Natural killer cell (primary cell): Measurements from ENCODE around the gene ZC3H12C. TPM values are rescaled to one million over a fixed set of nuclear protein-coding genes. Genes with fewer than 3 reads are reported as not detected.
A peak's percentile ranks its signal among the peaks of the same experiment; 100 is the strongest.

Experiments used
- ATAC-seq, 3 donors: fragments of 150-1000 bp in 2 of 3; fragments of 200-7000 bp in 1 of 3; cut with Tn5 transposase; 1 replicate in 1 of 3; 2 replicates in 2 of 3; pipeline ENCODE4 v1.10.0; 2021; ENCODE audit warnings: mild to moderate bottlenecking in 2 of 3, moderate library complexity in 2 of 3
- DNase-seq, 2 donors: peaks; one replicate each; pipeline versions ENCODE4 v3.0.0 to v3.0.0-alpha.2; 2013 to 2021; ENCODE audit warnings: mixed read lengths in 1 of 2
- H3K27ac ChIP-seq: one replicate; pipeline ENCODE4 v1.5.1; 2013; ENCODE audit warnings: mild to moderate bottlenecking, low read length
- H3K27me3 ChIP-seq: one replicate; pipeline ENCODE4 v1.6.1; 2013; ENCODE audit warnings: low read length; ENCODE audit not compliant: control insufficient read depth, insufficient read depth
- H3K36me3 ChIP-seq: one replicate; pipeline ENCODE4 v1.6.1; 2013; ENCODE audit warnings: low read length; ENCODE audit not compliant: control insufficient read depth, insufficient read depth
- H3K4me1 ChIP-seq: one replicate; pipeline ENCODE4 v1.6.1; 2013; ENCODE audit warnings: low read length; ENCODE audit not compliant: control insufficient read depth, insufficient read depth
- H3K4me3 ChIP-seq: one replicate; pipeline ENCODE4 v1.5.1; 2013; ENCODE audit warnings: low read length
- H3K9me3 ChIP-seq: one replicate; pipeline ENCODE4 v1.6.1; 2013; ENCODE audit warnings: low read length; ENCODE audit not compliant: control insufficient read depth, insufficient read depth
- H3K27ac Mint-ChIP-seq, 2 donors: one replicate each; pipeline ENCODE4 v1.8.0; 2022; ENCODE audit warnings: mild to moderate bottlenecking in 2 of 2, mixed read lengths in 2 of 2, moderate library complexity in 1 of 2
- H3K27me3 Mint-ChIP-seq, 2 donors: one replicate each; pipeline ENCODE4 v1.8.0; 2022; ENCODE audit warnings: low read depth in 2 of 2, mixed read lengths in 2 of 2
- H3K36me3 Mint-ChIP-seq: one replicate; pipeline ENCODE4 v1.8.0; 2022; ENCODE audit warnings: mixed read lengths
- H3K4me1 Mint-ChIP-seq, 2 donors: one replicate each; pipeline ENCODE4 v1.8.0; 2022; ENCODE audit warnings: mixed read lengths in 2 of 2
- H3K4me3 Mint-ChIP-seq: one replicate; pipeline ENCODE4 v1.8.0; 2022; ENCODE audit warnings: mild to moderate bottlenecking, moderate library complexity, mixed read lengths
- H3K9me3 Mint-ChIP-seq, 2 donors: one replicate each; pipeline ENCODE4 v1.8.0; 2022; ENCODE audit warnings: mixed read lengths in 2 of 2
- CTCF ChIP-seq: fragments of 200-600 bp; IDR thresholded peaks from one replicate; pipeline ENCODE4 v1.8.0; 2022; ENCODE audit warnings: antibody characterized with exemption
- WGBS: methylation state at CpG from one replicate; pipeline ENCODE4 v1.1.7; 2013; ENCODE audit warnings: missing lambda C conversion rate; ENCODE audit not compliant: insufficient coverage; 5-methylcytosine and 5-hydroxymethylcytosine counted together
- intact Hi-C: fragments of 100-400 bp; cut with micrococcal nuclease; formaldehyde crosslinking; loops from one replicate; pipeline ENCODE4 v1.14.2; 2022
- total RNA-seq, 4 donors: library from RNA; stranded (reverse); fragments of 120-200 nt in 1 of 4; gene quantifications; one replicate each; pipeline versions ENCODE4 v1.2.3 to v1.2.4, GENCODE V29; 2013 to 2022

Gene ZC3H12C
- total RNA-seq, 3 donors from 2014 or later (not counting 1 experiment from before 2014, with no cell fraction given): 0.16 to 0.45 TPM; not detected in 1

- DNase-seq: no peak
- WGBS: 1% methylated on average over 80 of the region's 80 CpGs
- Mint-ChIP-seq H3K36me3 (no peaks in the 10 kb centered on the region), H3K27ac (no peak overlapping the region), H3K9me3 (no peaks in the 10 kb centered on the region), H3K4me1 (peaks cover 4 to 7% of the 10 kb centered on the region in 2 donors), H3K4me3 (peak overlapping the region; percentile 61), H3K27me3 (peaks cover 23 to 36% of the 10 kb centered on the region in 2 donors)
- Histone ChIP-seq H3K9me3 (no peaks in the 10 kb centered on the region), H3K36me3 (no peaks in the 10 kb centered on the region), H3K27ac (no peak overlapping the region), H3K4me3 (peak overlapping the region; percentile 6), H3K27me3 (peaks cover 7% of the 10 kb centered on the region), H3K4me1 (peaks cover 7% of the 10 kb centered on the region)
- peak in 1 of 3 donors; percentile 27 for ATAC-seq
- intact Hi-C loops: no loop called here
- no peak for TF ChIP-seq CTCF
Measured at GRCh38 chr11:110093407-110094297, 460 bp downstream of the ZC3H12C start.

- H3K9me3 ChIP-seq: no peaks in the 10 kb centered on the region
- no peak for TF ChIP-seq CTCF
- Mint-ChIP-seq H3K4me1 (peaks cover 4 to 7% of the 10 kb centered on the region in 2 donors), H3K27me3 (peaks cover 23 to 36% of the 10 kb centered on the region in 2 donors), H3K9me3 (no peaks in the 10 kb centered on the region), H3K27ac (no peak overlapping the region), H3K36me3 (no peaks in the 10 kb centered on the region), H3K4me3 (peak overlapping the region; percentile 61)
- H3K4me3 ChIP-seq: no peak overlapping the region
- H3K27me3 ChIP-seq: peaks cover 4% of the 10 kb centered on the region
- ATAC-seq: no peak
- peaks cover 7% of the 10 kb centered on the region for H3K4me1 ChIP-seq
- no peaks in the 10 kb centered on the region for H3K36me3 ChIP-seq
- intact Hi-C loops: no loop called here
- no peak for DNase-seq
- 41% methylated on average over 2 of the region's 9 CpGs for WGBS
- no peak overlapping the region for H3K27ac ChIP-seq
Measured at GRCh38 chr11:110094298-110095285, 1.4 kb downstream of the ZC3H12C start.

GRCh38 chr11:110095554-110095953 is 2.4 kb downstream of the ZC3H12C start:
- H3K4me1 Mint-ChIP-seq: peaks cover 4 to 7% of the 10 kb centered on the region in 2 donors
- no peak for TF ChIP-seq CTCF
- ATAC-seq (no peak), DNase-seq (no peak)
- H3K36me3 ChIP-seq: no peaks in the 10 kb centered on the region
- intact Hi-C loops: no loop called here
- H3K9me3 Mint-ChIP-seq: no peaks in the 10 kb centered on the region
- WGBS: 86% methylated on average over 5 of the region's 5 CpGs
- H3K27ac Mint-ChIP-seq: no peak overlapping the region
- no peak overlapping the region for H3K4me3 ChIP-seq
- no peaks in the 10 kb centered on the region for H3K9me3 ChIP-seq
- peaks cover 25 to 36% of the 10 kb centered on the region in 2 donors for H3K27me3 Mint-ChIP-seq
- peaks cover 7% of the 10 kb centered on the region for H3K4me1 ChIP-seq
- no peaks in the 10 kb centered on the region for H3K36me3 Mint-ChIP-seq
- peaks cover 4% of the 10 kb centered on the region for H3K27me3 ChIP-seq
- no peak overlapping the region for H3K4me3 Mint-ChIP-seq
- H3K27ac ChIP-seq: no peak overlapping the region
